ENCODE results near the gene FNBP1L.
"Not testable (repeated sequence)": the region's sequence is repeated elsewhere in the genome, so short reads cannot be mapped to it uniquely, and the experiment has no call there.

Gene FNBP1L

GRCh38 chr1:93532780-93533378 is 85.0 kb downstream of the FNBP1L start:
- no peak for DNase-seq (ENCODE audit: low read depth in 2 of 2)

- DNase-seq (ENCODE audit: low read depth in 2 of 2), result no peak
Observed at GRCh38 chr1:93533677-93534076, 85.8 kb downstream of the FNBP1L start.

DNA sequence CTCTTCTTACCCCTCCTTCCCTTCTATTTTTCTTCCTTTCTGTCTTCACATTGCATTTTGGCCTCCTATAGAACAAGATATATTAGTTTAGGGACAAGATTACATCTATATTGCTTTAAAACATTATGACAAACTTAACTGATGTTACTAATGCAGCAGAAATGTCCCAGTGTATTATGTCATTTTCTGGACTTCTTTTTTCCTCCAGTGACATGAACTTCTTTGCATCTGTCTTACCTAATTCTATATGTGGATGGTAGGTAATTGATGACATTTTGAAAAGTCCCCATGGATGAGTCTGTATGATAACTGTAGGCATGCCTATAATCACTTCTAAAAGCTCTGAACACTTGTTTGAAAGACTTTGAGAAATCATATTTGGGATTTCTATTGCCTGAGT is 89.5 kb downstream of the FNBP1L start:
- no peak for DNase-seq (ENCODE audit: low read depth in 2 of 2)

DNA sequence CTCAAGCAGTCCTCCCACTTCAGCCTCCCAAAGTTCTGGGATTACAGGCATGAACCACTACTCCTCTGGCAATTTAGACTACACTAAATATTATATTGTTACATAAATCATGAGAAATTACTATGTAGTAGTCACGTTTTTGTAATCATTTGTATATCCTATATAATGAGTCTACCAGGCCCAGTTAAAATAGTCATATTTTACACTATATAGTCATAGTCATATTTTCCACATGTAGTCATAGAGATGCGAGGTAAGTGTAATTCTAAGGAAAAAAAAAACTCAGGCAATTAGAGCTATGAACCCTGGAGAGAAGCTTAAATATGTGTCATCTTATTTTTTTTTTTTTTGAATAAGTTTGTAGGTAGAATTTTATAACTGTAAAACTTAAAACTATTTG is 90.0 kb downstream of the FNBP1L start:
- no peak for DNase-seq (ENCODE audit: low read depth in 2 of 2)

DNA sequence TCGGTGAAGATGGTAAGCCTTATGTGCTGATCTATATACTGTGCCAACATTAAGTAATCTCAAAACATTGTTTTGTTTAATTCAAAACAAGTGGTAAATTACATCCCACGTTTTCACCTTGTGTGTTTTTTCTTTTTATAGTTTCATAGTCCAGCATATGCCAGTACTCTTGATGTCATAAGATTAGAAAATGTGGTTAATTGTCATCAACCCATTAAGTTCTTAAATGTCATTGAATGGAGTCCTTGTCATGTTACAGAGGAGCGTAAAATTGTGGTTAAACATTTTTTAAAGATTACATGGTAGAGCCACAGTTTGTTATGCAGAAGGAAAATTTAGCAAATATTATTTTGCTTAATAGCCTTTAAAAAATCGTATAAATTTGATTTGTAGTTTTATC is 93.1 kb downstream of the FNBP1L start:
- DNase-seq (ENCODE audit: low read depth in 2 of 2), result no peak

GRCh38 chr1:93542398-93542797 is 94.5 kb downstream of the FNBP1L start:
- DNase-seq (ENCODE audit: low read depth in 2 of 2), result no peak

DNA sequence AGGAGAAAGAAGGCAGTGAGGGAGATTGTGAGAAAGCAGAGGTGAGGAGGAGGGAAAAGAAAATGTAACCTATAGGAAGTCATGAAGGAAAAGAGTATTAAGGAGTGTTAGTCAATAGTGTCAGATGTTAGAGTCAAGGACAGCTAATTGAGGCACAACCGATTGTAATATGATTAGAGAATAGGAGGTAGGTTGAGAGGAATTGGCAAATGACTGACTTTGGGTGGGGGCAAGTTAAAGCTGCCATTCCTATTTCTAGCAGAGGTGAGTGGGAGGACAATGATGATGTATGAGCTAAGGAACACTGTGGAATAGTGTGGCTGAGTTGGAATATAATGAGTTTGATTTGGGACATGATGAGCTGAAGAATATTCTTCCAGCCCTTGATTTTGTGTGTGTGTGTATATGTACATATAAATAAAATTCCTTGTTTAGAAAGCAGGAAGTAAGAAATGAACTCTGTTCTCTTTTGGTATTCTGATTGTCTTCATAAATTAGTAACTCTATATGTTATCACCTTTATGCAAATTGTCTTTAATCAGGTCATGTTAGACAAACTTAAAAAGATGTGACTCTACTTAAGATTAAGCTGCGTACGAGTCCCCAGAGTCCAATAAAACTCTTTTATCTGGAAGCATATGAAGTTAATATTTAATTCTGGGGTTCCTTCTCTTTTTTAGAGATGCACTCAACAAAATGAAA is 98.4 kb downstream of the FNBP1L start:
- DNase-seq (ENCODE audit: low read depth in 2 of 2), result no peak

GRCh38 chr1:93549131-93549530 is 101.2 kb downstream of the FNBP1L start:
- DNase-seq (ENCODE audit: low read depth in 2 of 2), result no peak

- no peak for DNase-seq (ENCODE audit: low read depth in 2 of 2)
Observed at GRCh38 chr1:93549811-93550210, 101.9 kb downstream of the FNBP1L start.

DNA sequence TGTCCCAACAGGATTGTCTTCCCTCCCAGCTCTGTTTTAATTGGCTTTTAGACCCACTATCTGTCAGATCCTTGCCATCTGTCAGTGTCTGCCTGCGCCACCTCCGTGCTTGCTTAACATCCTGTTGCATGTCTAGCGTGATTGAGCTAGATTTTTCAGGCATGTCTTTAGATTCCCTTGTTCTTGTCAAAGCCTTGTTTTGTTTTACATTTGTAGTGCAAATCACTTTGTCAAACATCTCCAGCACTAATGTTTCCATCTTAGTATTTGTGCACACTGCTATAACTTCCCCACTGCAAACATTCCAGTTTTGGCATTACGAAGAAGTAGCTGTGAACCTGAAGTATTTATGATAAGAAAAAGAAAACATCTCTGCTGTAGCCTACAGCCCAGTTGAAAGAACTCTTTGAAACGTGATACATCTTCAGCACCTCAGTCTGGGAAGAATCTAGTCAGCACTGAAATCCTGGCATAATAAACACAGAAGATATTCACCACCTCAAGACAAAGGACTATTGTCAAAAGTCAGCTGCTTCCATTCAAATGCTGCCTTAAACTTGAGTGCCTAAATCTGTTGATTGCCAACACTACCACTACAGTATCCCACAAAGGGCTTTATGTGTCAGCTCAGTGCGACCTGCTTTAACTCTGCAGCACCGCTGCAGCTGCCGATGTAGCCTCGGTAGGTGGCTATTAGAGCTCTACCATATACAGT is 105.0 kb downstream of the FNBP1L start:
- no peak for DNase-seq (ENCODE audit: low read depth in 2 of 2)

- not testable (repeated sequence) for DNase-seq (ENCODE audit: low read depth in 2 of 2)
Observed at GRCh38 chr1:93553886-93554490, 106.1 kb downstream of the FNBP1L start.

DNA sequence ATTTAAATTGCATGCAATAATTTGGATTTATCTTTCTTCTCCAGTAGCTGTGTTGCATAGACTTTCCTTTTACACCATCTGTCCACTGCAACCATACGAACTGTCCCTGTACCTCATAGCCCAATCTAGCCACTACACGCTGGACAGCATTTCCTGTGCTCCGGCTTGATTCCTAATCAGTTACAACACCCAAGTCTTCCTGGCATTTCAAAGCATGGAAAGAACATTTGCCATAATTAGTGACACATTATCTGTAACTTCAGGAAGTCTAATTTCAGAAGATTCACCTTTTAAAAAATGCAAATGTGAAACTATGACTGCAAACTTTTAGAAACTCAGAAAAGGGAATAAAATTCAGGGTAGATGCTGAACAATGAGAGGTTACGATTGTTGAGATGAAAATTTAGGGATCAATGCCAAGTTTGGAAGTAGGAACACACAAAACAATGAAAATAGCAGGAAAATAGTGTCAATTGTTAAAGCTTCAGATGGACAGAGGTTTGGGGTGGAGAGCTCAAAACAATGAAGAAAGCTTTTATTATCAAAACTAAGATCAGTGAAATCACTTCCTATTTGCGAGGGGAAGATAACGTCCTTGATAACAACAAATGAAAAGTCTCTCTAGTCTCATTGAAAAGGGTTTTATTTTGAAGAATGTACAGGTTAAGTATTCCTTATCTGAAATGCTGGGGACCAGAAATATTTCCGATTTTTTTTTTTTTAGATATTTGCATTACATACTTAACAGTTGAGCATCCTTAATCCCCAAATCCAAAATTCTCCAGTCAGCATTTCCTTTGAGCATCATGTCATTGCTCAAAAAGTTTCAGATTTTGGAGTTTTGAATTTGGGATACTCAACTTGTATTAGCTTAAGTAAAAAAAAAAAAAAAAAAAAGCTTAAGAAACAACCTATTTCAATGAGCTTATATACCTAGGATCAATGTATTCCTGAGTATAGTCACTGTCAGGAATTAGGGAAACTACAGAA is 107.3 kb downstream of the FNBP1L start:
- DNase-seq (ENCODE audit: low read depth in 2 of 2), result no peak

GRCh38 chr1:93556291-93556690 is 108.4 kb downstream of the FNBP1L start:
- no peak for DNase-seq (ENCODE audit: low read depth in 2 of 2)

DNA sequence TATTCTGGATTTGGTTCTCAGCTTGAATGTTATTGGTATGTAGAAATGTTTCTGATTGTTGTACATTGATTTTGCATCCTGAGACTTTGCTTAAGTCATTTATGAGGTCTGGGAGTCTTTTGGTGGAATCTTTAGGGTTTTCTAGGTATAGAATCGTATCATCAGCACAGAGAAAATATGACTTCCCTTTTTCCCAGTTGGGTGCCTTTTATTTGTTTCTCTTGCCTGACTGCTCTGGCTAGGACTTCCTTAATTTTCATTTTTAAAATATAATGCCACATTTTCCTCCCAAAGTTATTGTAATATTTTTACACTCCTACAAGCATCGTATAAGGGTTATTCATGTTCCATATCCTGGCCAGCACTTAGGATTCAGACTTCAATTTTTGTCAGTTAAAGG is 111.1 kb downstream of the FNBP1L start:
- no peak for DNase-seq (ENCODE audit: low read depth in 2 of 2)

DNA sequence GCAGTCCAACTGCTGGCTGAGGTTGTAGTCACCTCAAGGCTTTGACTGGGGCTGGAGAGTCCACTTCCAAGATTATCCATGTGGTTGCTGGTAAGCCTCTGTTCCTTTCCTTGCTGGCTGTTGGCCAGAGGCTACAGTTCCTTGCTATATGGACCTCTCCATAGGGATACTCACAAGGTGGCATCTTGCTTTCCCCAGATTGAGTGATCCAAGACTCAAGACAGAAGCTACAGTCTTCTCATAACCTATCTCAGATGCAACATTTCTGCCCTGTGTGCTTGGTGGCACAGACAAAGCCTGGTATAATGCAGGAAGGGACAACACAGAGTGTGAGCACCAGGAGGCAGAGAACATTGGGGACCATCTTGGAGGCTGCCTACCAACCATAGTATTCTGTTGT is 111.8 kb downstream of the FNBP1L start:
- no peak for DNase-seq (ENCODE audit: low read depth in 2 of 2)

DNA sequence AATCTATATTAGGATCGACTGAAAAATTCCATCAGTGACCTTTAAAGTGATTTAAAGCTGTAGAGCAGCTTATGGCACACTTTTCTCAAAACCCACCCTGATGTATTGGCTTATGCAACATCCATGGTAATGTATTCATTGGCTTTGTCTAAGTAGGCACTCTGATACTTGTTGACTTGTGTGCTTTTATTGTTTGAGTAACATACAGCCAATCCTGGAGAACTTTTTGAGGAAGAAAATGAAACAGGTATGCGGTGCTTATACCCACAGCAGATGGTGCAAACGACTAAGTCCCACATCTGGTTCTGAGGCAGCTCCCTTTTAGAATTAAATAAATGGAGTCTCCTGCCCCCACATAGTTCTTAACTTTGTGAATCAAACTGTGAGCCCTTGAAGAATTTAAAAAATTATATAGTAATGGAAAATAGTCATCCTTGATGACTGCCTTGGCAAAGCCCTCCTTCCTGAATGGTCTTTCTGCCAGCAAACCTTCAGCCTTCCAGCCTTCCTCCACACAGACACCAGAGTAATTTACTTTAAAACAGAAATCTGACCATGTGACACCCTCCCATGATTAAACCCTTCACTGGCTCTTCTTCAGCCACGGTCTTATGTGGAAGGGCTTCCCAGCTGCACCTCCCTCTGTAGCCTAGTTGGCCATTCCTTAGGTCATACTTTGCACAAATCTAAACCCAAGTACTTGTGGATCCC is 117.7 kb downstream of the FNBP1L start:
- DNase-seq (ENCODE audit: low read depth in 2 of 2), result no peak

DNA sequence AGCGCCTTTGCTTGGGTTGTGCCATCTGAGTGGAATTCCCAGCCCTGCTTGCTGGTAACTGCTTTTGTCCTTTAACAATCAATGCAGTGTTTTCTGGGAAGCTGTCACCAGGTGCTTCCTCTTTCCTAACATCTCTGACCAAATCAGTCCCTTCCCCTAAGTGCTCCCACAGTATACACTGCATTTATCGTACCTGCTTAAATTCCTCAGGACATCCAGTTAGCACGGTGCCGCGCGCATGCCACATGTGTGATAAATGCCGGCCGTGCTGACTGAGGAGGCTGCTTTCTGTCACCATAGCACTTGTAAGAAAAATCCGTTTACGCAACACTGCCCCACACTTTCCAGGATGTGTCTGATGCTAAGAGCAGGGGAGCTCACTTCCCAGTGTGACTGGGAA is 118.3 kb downstream of the FNBP1L start:
- DNase-seq (ENCODE audit: low read depth in 2 of 2), result no peak

- no peak for DNase-seq (ENCODE audit: low read depth in 2 of 2)
Observed at GRCh38 chr1:93567255-93567918, 119.5 kb downstream of the FNBP1L start.

- no peak for DNase-seq (ENCODE audit: low read depth in 2 of 2)
Observed at GRCh38 chr1:93569489-93569888, 121.6 kb downstream of the FNBP1L start.

- no peak for DNase-seq (ENCODE audit: low read depth in 2 of 2)
Observed at GRCh38 chr1:93571623-93572310, 123.8 kb downstream of the FNBP1L start.

Data from stimulated activated CD4-positive, alpha-beta T cell treated with anti-CD3 and anti-CD28 coated beads, Interleukin-1b, Interleukin-23, amount 100 ng/mL, for 4 hours (primary cell).